LNCaP clone FGC (cell line): ENCODE data around the gene SYNRG.

Source experiments
- DNase-seq: peaks from one replicate; pipeline ENCODE4 v3.0.0-alpha.2; 2011; ENCODE audit warnings: low read depth
- H3K4me3 ChIP-seq: 2 replicates; pipeline ENCODE4 v1.5.1; 2011; ENCODE audit warnings: mild to moderate bottlenecking, low read depth, low read length, control low read depth
- TF ChIP-seq, protein P1 (sequence below): IDR thresholded peaks from 2 replicates; pipeline ENCODE4 v1.5.1; 2012; ENCODE audit warnings: mild to moderate bottlenecking; ENCODE audit not compliant: control insufficient read depth, insufficient read depth; ENCODE audit errors: extremely low read depth

Gene SYNRG

DNA sequence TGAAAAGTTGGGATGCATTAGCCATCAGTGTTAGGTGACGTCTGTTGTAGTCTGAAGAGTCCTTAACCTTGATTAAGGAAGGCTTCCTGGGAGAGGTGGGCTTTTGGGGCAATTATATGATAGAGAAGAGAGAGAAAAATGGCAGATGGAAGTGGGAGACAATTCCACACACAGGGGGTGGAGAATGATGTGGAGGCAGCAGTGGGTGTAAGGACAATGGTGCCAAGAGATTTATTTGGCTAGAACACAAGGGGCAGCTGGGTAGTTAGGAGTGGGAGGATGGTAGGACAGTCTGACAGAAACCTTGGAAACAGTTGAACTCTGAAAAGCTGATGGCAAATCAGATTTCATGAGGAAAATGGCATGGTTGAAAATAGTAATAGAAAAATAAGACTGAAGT is 130.2 kb downstream of the SYNRG start:
- no peak for DNase-seq
- TF ChIP-seq, protein P1, sequence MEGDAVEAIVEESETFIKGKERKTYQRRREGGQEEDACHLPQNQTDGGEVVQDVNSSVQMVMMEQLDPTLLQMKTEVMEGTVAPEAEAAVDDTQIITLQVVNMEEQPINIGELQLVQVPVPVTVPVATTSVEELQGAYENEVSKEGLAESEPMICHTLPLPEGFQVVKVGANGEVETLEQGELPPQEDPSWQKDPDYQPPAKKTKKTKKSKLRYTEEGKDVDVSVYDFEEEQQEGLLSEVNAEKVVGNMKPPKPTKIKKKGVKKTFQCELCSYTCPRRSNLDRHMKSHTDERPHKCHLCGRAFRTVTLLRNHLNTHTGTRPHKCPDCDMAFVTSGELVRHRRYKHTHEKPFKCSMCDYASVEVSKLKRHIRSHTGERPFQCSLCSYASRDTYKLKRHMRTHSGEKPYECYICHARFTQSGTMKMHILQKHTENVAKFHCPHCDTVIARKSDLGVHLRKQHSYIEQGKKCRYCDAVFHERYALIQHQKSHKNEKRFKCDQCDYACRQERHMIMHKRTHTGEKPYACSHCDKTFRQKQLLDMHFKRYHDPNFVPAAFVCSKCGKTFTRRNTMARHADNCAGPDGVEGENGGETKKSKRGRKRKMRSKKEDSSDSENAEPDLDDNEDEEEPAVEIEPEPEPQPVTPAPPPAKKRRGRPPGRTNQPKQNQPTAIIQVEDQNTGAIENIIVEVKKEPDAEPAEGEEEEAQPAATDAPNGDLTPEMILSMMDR = no peak

DNA sequence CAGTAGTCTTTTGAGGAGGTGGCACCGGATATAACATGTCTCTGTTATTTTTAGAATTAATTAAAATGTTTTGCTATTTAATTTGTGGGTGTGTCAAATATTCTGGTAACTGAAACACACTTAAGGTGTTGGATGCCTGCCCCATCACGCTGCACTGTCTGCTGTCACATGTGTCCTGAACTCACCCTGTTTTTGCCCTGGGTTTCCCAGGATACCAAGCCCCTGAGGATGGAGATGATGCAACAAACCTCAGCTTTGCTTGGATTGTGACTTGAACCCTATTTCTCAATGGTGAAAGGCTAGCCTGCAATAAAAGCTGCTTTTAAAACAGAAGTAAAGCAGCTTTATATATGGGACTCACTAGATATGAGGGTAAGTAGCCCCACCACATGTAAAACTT is 131.0 kb downstream of the SYNRG start:
- DNase-seq = no peak
- H3K4me3 ChIP-seq = no peak overlapping the region
- TF ChIP-seq, protein P1 = no peak

More for the DNA sequence above, 130.2 kb downstream of the SYNRG start:
- no peak overlapping the region for H3K4me3 ChIP-seq

DNA sequence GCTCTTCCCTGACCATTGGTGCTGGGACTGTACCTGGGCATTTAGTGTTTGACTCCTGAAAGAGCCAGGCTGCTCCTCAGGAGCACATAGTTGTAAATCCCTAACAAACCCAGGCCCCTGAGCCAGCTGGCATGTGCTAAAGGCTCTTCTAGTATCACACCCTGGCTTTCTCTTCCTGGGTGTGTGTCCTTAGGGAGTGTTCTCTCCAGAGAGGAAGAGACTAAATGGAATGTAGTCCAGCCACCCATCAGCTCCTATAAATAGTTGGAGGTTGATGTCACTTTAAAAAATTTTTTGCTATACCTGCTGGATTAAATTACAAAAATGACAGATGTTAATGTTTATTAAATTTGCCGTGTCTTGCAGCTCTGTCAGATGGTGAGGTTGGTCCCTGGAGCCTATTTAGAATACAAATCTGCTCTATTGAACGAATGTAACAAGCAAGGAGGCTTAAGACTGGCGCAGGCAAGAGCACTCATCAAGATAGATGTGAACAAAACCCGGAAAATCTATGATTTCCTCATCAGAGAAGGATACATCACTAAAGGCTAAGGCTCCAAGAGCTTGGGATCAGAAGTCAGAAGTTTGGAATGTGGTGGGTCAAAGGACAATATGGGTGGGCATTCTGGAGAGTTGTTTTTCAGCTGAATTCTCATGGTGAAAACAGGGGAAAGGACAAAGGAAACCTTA is 132.6 kb downstream of the SYNRG start:
- TF ChIP-seq, protein P1 = no peak
- peak; percentile 80 for DNase-seq
- H3K4me3 ChIP-seq = no peak overlapping the region

DNA sequence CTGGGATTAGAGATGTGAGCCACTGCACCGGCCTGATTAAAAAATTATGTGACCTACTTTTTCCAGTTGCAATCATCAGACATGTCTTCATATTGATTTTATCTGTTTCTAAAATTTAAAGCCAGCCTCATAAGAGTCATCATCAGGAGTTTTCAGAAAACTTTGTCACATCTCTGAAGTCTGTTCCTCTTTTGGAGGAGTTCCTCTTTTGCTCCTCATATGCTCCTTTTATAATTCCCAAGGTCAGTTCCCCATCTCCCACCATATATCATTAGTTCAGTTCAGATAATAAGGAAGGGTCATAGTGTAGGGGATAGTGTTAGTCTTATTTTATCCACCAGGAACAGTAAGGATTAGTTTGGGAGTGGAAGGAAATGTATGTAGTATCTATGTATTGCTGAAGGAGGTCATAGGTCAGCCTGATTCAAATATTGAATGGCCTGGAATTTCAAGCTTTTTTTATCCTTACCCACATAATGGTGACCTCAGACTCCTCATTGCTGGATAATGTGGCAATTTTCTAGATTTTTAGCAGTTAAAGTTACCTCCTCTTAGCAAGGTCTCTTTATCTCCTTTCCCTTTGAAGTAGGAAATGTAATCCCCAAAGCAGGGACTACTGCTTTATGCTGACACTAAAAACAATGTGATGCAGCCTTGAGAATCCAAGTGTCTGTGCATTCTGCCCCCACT is 133.3 kb downstream of the SYNRG start:
- no peak overlapping the region for H3K4me3 ChIP-seq
- DNase-seq = no peak
- TF ChIP-seq, protein P1 = no peak

DNA sequence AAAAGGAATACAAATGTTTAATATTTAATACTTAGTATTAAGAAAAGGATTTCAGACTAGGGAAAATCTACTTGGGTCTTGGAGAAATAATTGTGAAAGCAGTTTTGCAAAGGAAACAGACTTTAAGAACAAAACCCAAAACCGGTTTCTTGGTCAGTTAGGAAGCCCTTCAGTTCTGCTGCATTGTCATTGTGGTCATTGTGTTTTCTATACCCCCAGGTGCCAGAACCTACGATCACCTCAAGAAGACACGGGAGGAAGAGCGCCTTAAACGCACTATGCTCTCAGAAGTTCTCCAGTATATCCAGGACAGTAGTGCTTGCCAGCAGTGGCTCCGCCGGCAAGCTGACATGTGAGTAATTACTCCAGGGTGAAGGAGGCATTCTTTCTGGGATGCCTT is 139.0 kb downstream of the SYNRG start:
- TF ChIP-seq, protein P1 = no peak
- H3K4me3 ChIP-seq = no peak overlapping the region
- no peak for DNase-seq

DNA sequence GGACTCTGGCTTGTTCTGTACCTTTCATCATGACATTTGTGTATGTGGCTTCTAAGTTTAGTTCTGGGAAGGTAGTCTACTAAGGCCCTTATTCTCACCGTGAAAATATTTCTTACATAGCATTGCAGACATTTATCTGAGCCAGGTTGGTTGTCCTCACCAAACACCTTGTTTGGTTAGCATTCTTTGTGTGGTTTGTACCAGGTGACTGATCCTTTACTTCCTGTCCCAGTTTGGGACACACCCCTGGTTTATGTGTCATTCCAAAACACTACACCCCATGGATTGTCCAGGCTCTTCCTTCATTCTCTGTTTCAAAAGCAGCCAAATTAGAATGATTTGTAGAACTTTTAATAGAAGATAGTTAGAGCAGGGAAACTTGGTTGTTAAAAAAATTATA is 142.7 kb downstream of the SYNRG start:
- no peak for DNase-seq
- H3K4me3 ChIP-seq = no peak overlapping the region
- TF ChIP-seq, protein P1 = no peak

DNA sequence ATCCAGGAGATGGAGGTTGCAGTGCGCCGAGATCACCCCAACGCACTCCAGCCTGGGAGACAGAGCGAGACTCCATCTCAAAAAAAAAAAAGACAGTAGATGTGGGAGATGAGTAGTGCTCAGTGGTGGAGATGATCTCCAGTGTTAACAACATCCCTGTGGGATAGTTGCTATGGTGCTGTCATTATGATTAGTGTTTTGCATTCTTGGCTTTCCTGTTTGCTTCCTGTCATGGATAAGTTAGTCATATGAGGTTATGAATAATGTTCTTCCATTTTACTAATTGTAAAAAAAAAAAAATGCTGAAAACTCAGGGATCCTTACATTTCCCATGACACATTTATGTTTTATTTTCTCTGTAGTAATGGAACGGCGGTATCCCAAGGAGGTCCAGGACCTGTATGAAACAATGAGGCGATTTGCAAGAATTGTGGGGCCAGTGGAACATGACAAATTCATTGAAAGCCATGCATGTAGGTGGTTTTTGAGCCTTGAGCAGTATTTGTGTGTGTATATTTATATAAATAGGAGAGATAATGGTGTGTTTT is 144.1 kb downstream of the SYNRG start:
- no peak for DNase-seq
- no peak overlapping the region for H3K4me3 ChIP-seq
- TF ChIP-seq, protein P1 = no peak
